Neural progenitor cell (in vitro differentiated cells): Measurements from ENCODE around the gene BCAS3.

Experiments
- CTCF ChIP-seq: fragments of 200-600 bp; sonication (generic); IDR thresholded peaks from 2 replicates; pipeline ENCODE4 v1.5.1; 2017; ENCODE audit warnings: antibody characterized with exemption, mild to moderate bottlenecking
- EZH2 ChIP-seq: fragments of 200-600 bp; sonication (generic); IDR thresholded peaks from 2 replicates; pipeline ENCODE4 v1.6.1; 2017; ENCODE audit warnings: antibody characterized with exemption, mild to moderate bottlenecking, moderate library complexity

GRCh38 chr17:61331178-61331577, 653.5 kb downstream of the BCAS3 start:
- TF ChIP-seq CTCF (no peak), EZH2 (no peak)
